DOHH2 (cell line): ENCODE measurements around the gene COQ4.
A peak's percentile ranks its signal among the peaks of the same experiment; 100 is the strongest.

Source experiments
- H3F3A ChIP-seq: fragments of 200-600 bp; sonication (generic), shearing (Covaris generic); 2 replicates; pipeline ENCODE4 v1.6.0; 2016; ENCODE audit warnings: antibody characterized with exemption, mild to moderate bottlenecking; ENCODE audit not compliant: control insufficient read depth, insufficient read depth
- H3K27ac ChIP-seq: fragments of 200-600 bp; sonication (generic); 2 replicates; pipeline ENCODE4 v1.5.1; 2014; ENCODE audit warnings: low read depth, mild to moderate bottlenecking, low read length, moderate library complexity
- H3K27me3 ChIP-seq: fragments of 200-600 bp; sonication (generic); 2 replicates; pipeline ENCODE4 v1.6.1; 2014; ENCODE audit warnings: mild to moderate bottlenecking, low read length, mixed read lengths; ENCODE audit not compliant: control insufficient read depth
- H3K36me3 ChIP-seq: fragments of 200-600 bp; sonication (generic); 2 replicates; pipeline ENCODE4 v1.6.1; 2014; ENCODE audit warnings: mild to moderate bottlenecking, low read length, moderate library complexity, mixed read lengths; ENCODE audit not compliant: control insufficient read depth
- H3K4me1 ChIP-seq: fragments of 200-600 bp; sonication (generic); 2 replicates; pipeline ENCODE4 v1.6.1; 2014; ENCODE audit warnings: mild to moderate bottlenecking, low read length, mixed read lengths; ENCODE audit not compliant: control insufficient read depth
- H3K4me2 ChIP-seq: fragments of 200-600 bp; sonication (generic); 2 replicates; pipeline ENCODE4 v1.6.0; 2014; ENCODE audit warnings: mild to moderate bottlenecking, low read length, moderate library complexity
- H3K4me3 ChIP-seq: fragments of 200-600 bp; sonication (generic); 2 replicates; pipeline ENCODE4 v1.5.1; 2014; ENCODE audit warnings: mild to moderate bottlenecking, low read length, mixed read lengths
- H3K79me2 ChIP-seq: fragments of 200-600 bp; sonication (generic); 2 replicates; pipeline ENCODE4 v1.6.1; 2014; ENCODE audit warnings: mild to moderate bottlenecking, low read length, mixed read lengths; ENCODE audit not compliant: control insufficient read depth
- H3K9me2 ChIP-seq: fragments of 200-600 bp; sonication (generic); replicated peaks from 2 replicates; pipeline ENCODE4 v1.6.1; 2014; ENCODE audit warnings: mild to moderate bottlenecking, low read length, mixed read lengths; ENCODE audit not compliant: control insufficient read depth
- H3K9me3 ChIP-seq: fragments of 200-600 bp; sonication (generic); 2 replicates; pipeline ENCODE4 v1.6.1; 2014; ENCODE audit warnings: antibody characterized with exemption, low read length, mixed read lengths; ENCODE audit not compliant: control insufficient read depth, insufficient read depth
- H4K20me1 ChIP-seq: fragments of 200-600 bp; sonication (generic); 2 replicates; pipeline ENCODE4 v1.6.0; 2014; ENCODE audit warnings: low read depth, mild to moderate bottlenecking, antibody characterized with exemption, low read length, moderate library complexity; ENCODE audit not compliant: control insufficient read depth, insufficient read depth
- EZH2phosphoT487 ChIP-seq: fragments of 200-600 bp; sonication (generic); IDR thresholded peaks from 2 replicates; pipeline ENCODE4 v1.6.1; 2017; ENCODE audit warnings: borderline replicate concordance, mild to moderate bottlenecking, antibody characterized with exemption, low read length, moderate library complexity, mixed read lengths
- TF ChIP-seq, protein P1 (sequence below): fragments of 200-600 bp; sonication (generic); IDR thresholded peaks from one replicate; pipeline ENCODE4 v1.5.1; 2014; ENCODE audit warnings: antibody characterized with exemption, mild to moderate bottlenecking, low read depth, low read length; ENCODE audit not compliant: poor library complexity, severe bottlenecking

Gene COQ4

DNA sequence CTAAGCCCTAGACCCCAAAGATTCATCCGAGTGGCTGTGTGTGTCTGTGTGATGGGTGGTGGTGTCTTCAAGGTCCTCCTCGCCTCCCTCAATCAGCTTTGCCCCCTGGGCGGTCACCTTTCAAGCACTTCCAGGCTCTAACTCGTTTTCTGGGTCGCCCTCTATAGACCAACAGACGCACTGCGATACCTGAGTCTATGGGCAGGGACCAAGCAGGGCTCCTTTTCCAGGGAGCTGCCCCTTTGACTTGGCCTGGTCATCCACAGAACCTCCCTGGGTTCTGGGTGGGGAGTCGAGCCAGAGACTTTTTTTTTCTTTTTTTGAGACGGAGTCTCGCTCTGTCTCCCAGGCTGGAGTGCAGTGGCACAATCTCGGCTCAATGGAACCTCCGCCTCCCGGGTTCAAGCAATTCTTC lies 18.8 kb downstream of the COQ4 start:
- Histone ChIP-seq H3K4me2 (peak overlapping the region; percentile 92), H3K27ac (0 out of 2 replicates have a peak overlapping the region, but pooled peaks have one; percentile 3), H3K27me3 (no peaks in the 10 kb centered on the region), H3F3A (peaks cover 5% of the 10 kb centered on the region; the same call in 1 of the 2 replicates), H4K20me1 (no peaks in the 10 kb centered on the region), H3K4me3 (peak overlapping the region; percentile 87), H3K9me3 (no peaks in the 10 kb centered on the region), H3K4me1 (peaks cover 13% of the 10 kb centered on the region), H3K9me2 (no peaks in the 10 kb centered on the region), H3K36me3 (peaks cover 33% of the 10 kb centered on the region), H3K79me2 (peaks cover 8% of the 10 kb centered on the region)
- TF ChIP-seq, protein P1, sequence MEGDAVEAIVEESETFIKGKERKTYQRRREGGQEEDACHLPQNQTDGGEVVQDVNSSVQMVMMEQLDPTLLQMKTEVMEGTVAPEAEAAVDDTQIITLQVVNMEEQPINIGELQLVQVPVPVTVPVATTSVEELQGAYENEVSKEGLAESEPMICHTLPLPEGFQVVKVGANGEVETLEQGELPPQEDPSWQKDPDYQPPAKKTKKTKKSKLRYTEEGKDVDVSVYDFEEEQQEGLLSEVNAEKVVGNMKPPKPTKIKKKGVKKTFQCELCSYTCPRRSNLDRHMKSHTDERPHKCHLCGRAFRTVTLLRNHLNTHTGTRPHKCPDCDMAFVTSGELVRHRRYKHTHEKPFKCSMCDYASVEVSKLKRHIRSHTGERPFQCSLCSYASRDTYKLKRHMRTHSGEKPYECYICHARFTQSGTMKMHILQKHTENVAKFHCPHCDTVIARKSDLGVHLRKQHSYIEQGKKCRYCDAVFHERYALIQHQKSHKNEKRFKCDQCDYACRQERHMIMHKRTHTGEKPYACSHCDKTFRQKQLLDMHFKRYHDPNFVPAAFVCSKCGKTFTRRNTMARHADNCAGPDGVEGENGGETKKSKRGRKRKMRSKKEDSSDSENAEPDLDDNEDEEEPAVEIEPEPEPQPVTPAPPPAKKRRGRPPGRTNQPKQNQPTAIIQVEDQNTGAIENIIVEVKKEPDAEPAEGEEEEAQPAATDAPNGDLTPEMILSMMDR: peak; percentile 77
- no peak for TF ChIP-seq EZH2phosphoT487

DNA sequence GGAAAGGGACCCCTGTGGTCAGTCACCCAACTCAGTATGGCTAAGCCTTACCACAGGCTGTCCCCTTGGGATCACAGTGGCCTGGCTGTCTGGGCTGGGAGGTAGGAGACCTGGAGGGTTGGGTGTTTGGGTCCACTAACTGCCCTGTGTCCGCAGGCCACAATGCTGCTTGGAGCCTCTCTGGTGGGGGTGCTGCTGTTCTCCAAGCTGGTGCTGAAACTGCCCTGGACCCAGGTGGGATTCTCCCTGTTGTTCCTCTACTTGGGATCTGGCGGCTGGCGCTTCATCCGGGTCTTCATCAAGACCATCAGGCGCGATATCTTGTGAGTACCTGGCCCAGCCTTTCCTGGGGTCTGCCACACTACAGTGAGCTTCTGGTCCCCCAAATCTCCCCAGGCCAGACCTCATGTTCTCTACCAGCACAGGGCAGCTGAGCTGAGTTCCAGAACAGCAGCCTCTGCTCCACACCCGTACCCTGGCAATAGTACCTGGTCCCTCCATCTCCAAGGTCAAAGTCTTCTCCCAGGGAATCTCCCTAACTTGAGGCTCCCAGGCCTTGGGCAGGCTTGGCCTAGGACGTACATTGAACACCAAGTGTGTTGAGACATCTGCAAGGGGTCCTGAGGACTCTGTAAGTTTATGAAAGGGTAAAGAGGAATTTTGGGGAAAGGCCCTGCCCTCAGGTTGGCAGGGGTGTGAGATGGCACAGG lies 20.5 kb downstream of the COQ4 start:
- TF ChIP-seq EZH2phosphoT487: no peak
- TF ChIP-seq, protein P1: no peak
- peaks cover 43% of the 10 kb centered on the region for H3K36me3 ChIP-seq
- H3K27ac ChIP-seq: no peak overlapping the region
- peaks cover 5% of the 10 kb centered on the region; the same call in 1 of the 2 replicates for H3F3A ChIP-seq
- H3K4me2 ChIP-seq: no peak overlapping the region
- no peaks in the 10 kb centered on the region for H3K27me3 ChIP-seq
- H3K4me3 ChIP-seq: no peak overlapping the region
- no peaks in the 10 kb centered on the region for H3K9me3 ChIP-seq
- no peaks in the 10 kb centered on the region for H3K9me2 ChIP-seq
- H3K4me1 ChIP-seq: peaks cover 13% of the 10 kb centered on the region
- H3K79me2 ChIP-seq: peaks cover 8% of the 10 kb centered on the region
- H4K20me1 ChIP-seq: no peaks in the 10 kb centered on the region

DNA sequence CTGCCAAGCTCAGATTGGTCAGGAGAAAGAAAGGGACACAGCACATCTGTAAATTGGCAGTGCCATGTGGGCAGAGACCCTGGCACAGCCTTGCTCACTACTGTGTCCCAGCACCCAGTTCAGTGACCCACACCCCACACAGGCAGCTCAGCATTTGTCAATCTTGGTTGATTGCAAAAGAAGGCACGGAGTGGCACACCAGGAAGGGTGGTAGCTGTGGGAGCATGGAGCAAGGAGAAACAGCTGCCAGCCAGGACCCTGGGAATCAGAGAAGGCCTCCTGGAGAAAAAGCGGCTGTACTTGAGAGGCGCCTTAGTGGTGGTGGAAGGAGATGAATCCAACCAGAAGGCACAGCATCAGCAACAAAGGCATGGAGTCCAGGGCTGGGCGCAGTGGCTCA lies 21.2 kb downstream of the COQ4 start:
- H3K4me2 ChIP-seq: no peak overlapping the region
- no peak for TF ChIP-seq EZH2phosphoT487
- peaks cover 5% of the 10 kb centered on the region; the same call in 1 of the 2 replicates for H3F3A ChIP-seq
- no peaks in the 10 kb centered on the region for H3K9me3 ChIP-seq
- H3K27me3 ChIP-seq: no peaks in the 10 kb centered on the region
- H4K20me1 ChIP-seq: no peaks in the 10 kb centered on the region
- H3K9me2 ChIP-seq: no peaks in the 10 kb centered on the region
- peaks cover 49% of the 10 kb centered on the region for H3K36me3 ChIP-seq
- H3K4me3 ChIP-seq: no peak overlapping the region
- no peak overlapping the region for H3K27ac ChIP-seq
- H3K79me2 ChIP-seq: peaks cover 8% of the 10 kb centered on the region
- peaks cover 13% of the 10 kb centered on the region for H3K4me1 ChIP-seq

- Histone ChIP-seq H3K4me2 (no peak overlapping the region), H3F3A (no peaks in the 10 kb centered on the region; the same call in 1 of the 2 replicates), H4K20me1 (no peaks in the 10 kb centered on the region)
Observed at GRCh38 chr9:128344931-128345605, 22.4 kb downstream of the COQ4 start.

More at GRCh38 chr9:128344931-128345605, 22.4 kb downstream of the COQ4 start:
- peaks cover 59% of the 10 kb centered on the region for H3K36me3 ChIP-seq
- no peaks in the 10 kb centered on the region for H3K27me3 ChIP-seq
- no peaks in the 10 kb centered on the region for H3K9me2 ChIP-seq
- peaks cover 8% of the 10 kb centered on the region for H3K4me1 ChIP-seq
- H3K9me3 ChIP-seq: no peaks in the 10 kb centered on the region
- TF ChIP-seq, protein P1: peak; percentile 26
- TF ChIP-seq EZH2phosphoT487: no peak
- H3K79me2 ChIP-seq: peaks cover 8% of the 10 kb centered on the region
- H3K4me3 ChIP-seq: no peak overlapping the region
- no peak overlapping the region for H3K27ac ChIP-seq
